M059J (cell line): ENCODE measurements around the gene ATE1. TPM values are rescaled to one million over a fixed set of nuclear protein-coding genes. Genes with fewer than 3 reads are reported as not detected.
A peak's percentile ranks its signal among the peaks of the same experiment; 100 is the strongest.

Experiments used
- DNase-seq: peaks from one replicate; pipeline ENCODE4 v3.0.0-alpha.2; 2012; ENCODE audit warnings: low read depth
- total RNA-seq: library from RNA; depleted of rRNA; stranded (reverse); fragments of >200 nt; shearing (Covaris generic); gene quantifications from 2 replicates; pipeline ENCODE4 v1.2.3, GENCODE V29; 2014

Gene ATE1
- total RNA-seq, 1 experiment from 2014 or later: 20.2 TPM

GRCh38 chr10:121879476-121879875 lies 48.4 kb downstream of the ATE1 start:
- DNase-seq: no peak

- DNase-seq: peak; percentile 15
Observed at GRCh38 chr10:121873236-121873635, 54.6 kb downstream of the ATE1 start.

- DNase-seq: no peak
Observed at GRCh38 chr10:121870413-121870812, 57.4 kb downstream of the ATE1 start.

- DNase-seq: no peak
Observed at GRCh38 chr10:121865554-121865953, 62.3 kb downstream of the ATE1 start.

GRCh38 chr10:121864653-121865052 lies 63.2 kb downstream of the ATE1 start:
- no peak for DNase-seq

- DNase-seq: no peak
Observed at GRCh38 chr10:121864168-121864567, 63.7 kb downstream of the ATE1 start.

- no peak for DNase-seq
Observed at GRCh38 chr10:121862649-121863048, 65.2 kb downstream of the ATE1 start.

GRCh38 chr10:121862042-121862441 lies 65.8 kb downstream of the ATE1 start:
- no peak for DNase-seq

GRCh38 chr10:121860810-121861209 lies 67.0 kb downstream of the ATE1 start:
- no peak for DNase-seq

GRCh38 chr10:121854809-121855445 lies 72.9 kb downstream of the ATE1 start:
- DNase-seq: no peak

GRCh38 chr10:121853950-121854349 lies 73.9 kb downstream of the ATE1 start:
- DNase-seq: no peak

GRCh38 chr10:121851786-121852185 lies 76.0 kb downstream of the ATE1 start:
- DNase-seq: no peak

- DNase-seq: no peak
Observed at GRCh38 chr10:121848082-121848481, 79.7 kb downstream of the ATE1 start.

- no peak for DNase-seq
Observed at GRCh38 chr10:121846555-121846954, 81.3 kb downstream of the ATE1 start.

GRCh38 chr10:121845044-121845784 lies 82.6 kb downstream of the ATE1 start:
- no peak for DNase-seq

GRCh38 chr10:121844537-121844936 lies 83.3 kb downstream of the ATE1 start:
- DNase-seq: no peak

GRCh38 chr10:121843379-121843778 lies 84.5 kb downstream of the ATE1 start:
- DNase-seq: no peak

- no peak for DNase-seq
Observed at GRCh38 chr10:121841862-121842261, 86.0 kb downstream of the ATE1 start.

- no peak for DNase-seq
Observed at GRCh38 chr10:121838931-121839330, 88.9 kb downstream of the ATE1 start.

GRCh38 chr10:121838149-121838548 lies 89.7 kb downstream of the ATE1 start:
- no peak for DNase-seq

GRCh38 chr10:121836171-121836570 lies 91.7 kb downstream of the ATE1 start:
- no peak for DNase-seq

GRCh38 chr10:121835376-121835775 lies 92.5 kb downstream of the ATE1 start:
- DNase-seq: no peak

- no peak for DNase-seq
Observed at GRCh38 chr10:121834757-121835156, 93.1 kb downstream of the ATE1 start.

GRCh38 chr10:121833387-121833786 lies 94.4 kb downstream of the ATE1 start:
- no peak for DNase-seq
